ENCODE data around the gene PAWR. TPM values are rescaled to one million over a fixed set of nuclear protein-coding genes. Genes with fewer than 3 reads are reported as not detected.
A peak's percentile ranks its signal among the peaks of the same experiment; 100 is the strongest.

Gene PAWR
- polyA plus RNA-seq, 1 donor (not counting 4 experiments of a cell fraction or from before 2014, with no cell fraction given) = 41.1 TPM

- FAIRE-seq (peak; percentile 76), DNase-seq (ENCODE audit: low read depth, low spot score) (no peak)
- Histone ChIP-seq H3K27me3 (ENCODE audit: control insufficient read depth, extremely low read depth, insufficient read depth, low read length) (no peaks in the 10 kb centered on the region), H2AFZ (ENCODE audit: control insufficient read depth, low read length) (no peak overlapping the region), H4K20me1 (ENCODE audit: control insufficient read depth, extremely low read depth, insufficient read depth, low read length) (no peaks in the 10 kb centered on the region), H3K9me3 (ENCODE audit: control insufficient read depth, low read depth, low read length) (no peaks in the 10 kb centered on the region), H3K27ac (ENCODE audit: control insufficient read depth, insufficient read depth, low read length) (peak overlapping the region; percentile 41), H3K4me2 (ENCODE audit: control insufficient read depth, extremely low read depth, insufficient read depth, low read depth, low read length) (no peak overlapping the region), H3K36me3 (ENCODE audit: control insufficient read depth in 2 of 2, extremely low read depth in 1 of 2, insufficient read depth in 2 of 2, low read length in 2 of 2) (no peaks in the 10 kb centered on the region), H3K9ac (ENCODE audit: control insufficient read depth, extremely low read depth, insufficient read depth, low read length) (no peak overlapping the region), H3K4me3 (ENCODE audit: control insufficient read depth in 2 of 3, extremely low read depth in 1 of 3, insufficient read depth in 2 of 3, low read depth in 1 of 3, low read length in 3 of 3) (no peak overlapping the region), H3K9me1 (ENCODE audit: control insufficient read depth, extremely low read depth, insufficient read depth, low read length) (no peaks in the 10 kb centered on the region), H3K4me1 (ENCODE audit: control insufficient read depth, extremely low read depth, insufficient read depth, low read length) (peaks cover 9% of the 10 kb centered on the region), H3K79me2 (ENCODE audit: control insufficient read depth, insufficient read depth, low read length) (no peaks in the 10 kb centered on the region)
- no peak for TF ChIP-seq EZH2 (IDR thresholded peaks at IDR 0.05; ENCODE audit: low read length)
- TF ChIP-seq, protein P1, sequence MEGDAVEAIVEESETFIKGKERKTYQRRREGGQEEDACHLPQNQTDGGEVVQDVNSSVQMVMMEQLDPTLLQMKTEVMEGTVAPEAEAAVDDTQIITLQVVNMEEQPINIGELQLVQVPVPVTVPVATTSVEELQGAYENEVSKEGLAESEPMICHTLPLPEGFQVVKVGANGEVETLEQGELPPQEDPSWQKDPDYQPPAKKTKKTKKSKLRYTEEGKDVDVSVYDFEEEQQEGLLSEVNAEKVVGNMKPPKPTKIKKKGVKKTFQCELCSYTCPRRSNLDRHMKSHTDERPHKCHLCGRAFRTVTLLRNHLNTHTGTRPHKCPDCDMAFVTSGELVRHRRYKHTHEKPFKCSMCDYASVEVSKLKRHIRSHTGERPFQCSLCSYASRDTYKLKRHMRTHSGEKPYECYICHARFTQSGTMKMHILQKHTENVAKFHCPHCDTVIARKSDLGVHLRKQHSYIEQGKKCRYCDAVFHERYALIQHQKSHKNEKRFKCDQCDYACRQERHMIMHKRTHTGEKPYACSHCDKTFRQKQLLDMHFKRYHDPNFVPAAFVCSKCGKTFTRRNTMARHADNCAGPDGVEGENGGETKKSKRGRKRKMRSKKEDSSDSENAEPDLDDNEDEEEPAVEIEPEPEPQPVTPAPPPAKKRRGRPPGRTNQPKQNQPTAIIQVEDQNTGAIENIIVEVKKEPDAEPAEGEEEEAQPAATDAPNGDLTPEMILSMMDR (optimal IDR thresholded peaks at IDR 0.05 in 1 of 3, IDR thresholded peaks at IDR 0.05 in 1 of 3, conservative IDR thresholded peaks at IDR 0.05 in 1 of 3; ENCODE audit: extremely low read depth in 1 of 3, insufficient read depth in 2 of 3, low read length in 3 of 3) = no peak
- dilution Hi-C loops (cut with MboI; ENCODE audit: extremely low pct_ligation_motif_present, low sequenced_read_pairs) = no loop called here
These were observed 15.9 kb upstream of the PAWR start for GRCh38 chr12:79706676-79707075.

DNA sequence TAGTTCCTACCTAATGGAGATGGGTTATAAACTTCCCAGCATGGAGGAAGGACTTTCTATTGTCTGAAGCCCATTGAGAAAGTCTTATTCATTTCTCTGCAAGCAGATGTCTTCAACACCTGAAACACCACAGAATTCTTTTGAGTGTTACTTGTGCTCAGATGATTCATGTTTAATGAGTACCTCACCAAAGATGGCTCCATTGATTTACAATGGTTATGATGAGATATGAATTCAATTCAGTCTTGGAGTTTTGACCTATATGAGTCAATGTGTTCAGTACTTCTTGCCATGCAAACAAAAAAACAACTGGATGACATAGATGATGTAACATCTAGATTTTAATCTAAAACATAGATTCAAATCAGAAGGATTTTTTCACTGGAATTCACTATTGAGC lies 15.4 kb upstream of the PAWR start:
- Histone ChIP-seq H3K4me1 (ENCODE audit: control insufficient read depth, extremely low read depth, insufficient read depth, low read length) (peaks cover 9% of the 10 kb centered on the region), H4K20me1 (ENCODE audit: control insufficient read depth, extremely low read depth, insufficient read depth, low read length) (no peaks in the 10 kb centered on the region), H3K9me3 (ENCODE audit: control insufficient read depth, low read depth, low read length) (no peaks in the 10 kb centered on the region), H3K27me3 (ENCODE audit: control insufficient read depth, extremely low read depth, insufficient read depth, low read length) (no peaks in the 10 kb centered on the region), H3K9me1 (ENCODE audit: control insufficient read depth, extremely low read depth, insufficient read depth, low read length) (no peaks in the 10 kb centered on the region), H3K27ac (ENCODE audit: control insufficient read depth, insufficient read depth, low read length) (peak overlapping the region; percentile 60), H2AFZ (ENCODE audit: control insufficient read depth, low read length) (no peak overlapping the region), H3K4me3 (ENCODE audit: control insufficient read depth in 2 of 3, extremely low read depth in 1 of 3, insufficient read depth in 2 of 3, low read depth in 1 of 3, low read length in 3 of 3) (no peak overlapping the region), H3K79me2 (ENCODE audit: control insufficient read depth, insufficient read depth, low read length) (no peaks in the 10 kb centered on the region), H3K9ac (ENCODE audit: control insufficient read depth, extremely low read depth, insufficient read depth, low read length) (no peak overlapping the region), H3K4me2 (ENCODE audit: control insufficient read depth, extremely low read depth, insufficient read depth, low read depth, low read length) (peak overlapping the region; percentile 17), H3K36me3 (ENCODE audit: control insufficient read depth in 2 of 2, extremely low read depth in 1 of 2, insufficient read depth in 2 of 2, low read length in 2 of 2) (no peaks in the 10 kb centered on the region)
- TF ChIP-seq, protein P1 (optimal IDR thresholded peaks at IDR 0.05 in 1 of 3, IDR thresholded peaks at IDR 0.05 in 1 of 3, conservative IDR thresholded peaks at IDR 0.05 in 1 of 3; ENCODE audit: extremely low read depth in 1 of 3, insufficient read depth in 2 of 3, low read length in 3 of 3) = no peak
- TF ChIP-seq EZH2 (IDR thresholded peaks at IDR 0.05; ENCODE audit: low read length) = no peak
- dilution Hi-C loops (cut with MboI; ENCODE audit: extremely low pct_ligation_motif_present, low sequenced_read_pairs) = no loop called here
- peak; percentile 71 for DNase-seq (ENCODE audit: low read depth, low spot score)
- peak; percentile 92 for FAIRE-seq
